ENCODE results near the gene CELF4.
A peak's percentile ranks its signal among the peaks of the same experiment; 100 is the strongest.

Gene CELF4

GRCh38 chr18:37316468-37316867, 249.1 kb downstream of the CELF4 start:
- no peak for DNase-seq (ENCODE audit: low spot score)

- DNase-seq (ENCODE audit: low spot score) = no peak
Measured at GRCh38 chr18:37315935-37316334, 249.7 kb downstream of the CELF4 start.

GRCh38 chr18:37314534-37314933, 251.1 kb downstream of the CELF4 start:
- no peak for DNase-seq (ENCODE audit: low spot score)

GRCh38 chr18:37313624-37314023, 252.0 kb downstream of the CELF4 start:
- DNase-seq (ENCODE audit: low spot score) = no peak

- DNase-seq (ENCODE audit: low spot score) = no peak
Measured at GRCh38 chr18:37309861-37310260, 255.7 kb downstream of the CELF4 start.

- DNase-seq (ENCODE audit: low spot score) = no peak
Measured at GRCh38 chr18:37309059-37309458, 256.5 kb downstream of the CELF4 start.

GRCh38 chr18:37307181-37307580, 258.4 kb downstream of the CELF4 start:
- no peak for DNase-seq (ENCODE audit: low spot score)

GRCh38 chr18:37306432-37306831, 259.2 kb downstream of the CELF4 start:
- DNase-seq (ENCODE audit: low spot score) = no peak

GRCh38 chr18:37305066-37305465, 260.5 kb downstream of the CELF4 start:
- no peak for DNase-seq (ENCODE audit: low spot score)

GRCh38 chr18:37304012-37304680, 261.5 kb downstream of the CELF4 start:
- DNase-seq (ENCODE audit: low spot score) = no peak

- DNase-seq (ENCODE audit: low spot score) = no peak
Measured at GRCh38 chr18:37303009-37303408, 262.6 kb downstream of the CELF4 start.

- no peak for DNase-seq (ENCODE audit: low spot score)
Measured at GRCh38 chr18:37302519-37302918, 263.1 kb downstream of the CELF4 start.

GRCh38 chr18:37299471-37300304, 265.9 kb downstream of the CELF4 start:
- DNase-seq (ENCODE audit: low spot score) = peak; percentile 85

GRCh38 chr18:37298816-37299215, 266.8 kb downstream of the CELF4 start:
- no peak for DNase-seq (ENCODE audit: low spot score)

- no peak for DNase-seq (ENCODE audit: low spot score)
Measured at GRCh38 chr18:37297106-37297505, 268.5 kb downstream of the CELF4 start.

- DNase-seq (ENCODE audit: low spot score) = no peak
Measured at GRCh38 chr18:37294951-37295350, 270.6 kb downstream of the CELF4 start.

GRCh38 chr18:37293359-37293758, 272.2 kb downstream of the CELF4 start:
- no peak for DNase-seq (ENCODE audit: low spot score)

- DNase-seq (ENCODE audit: low spot score) = no peak
Measured at GRCh38 chr18:37289423-37289822, 276.2 kb downstream of the CELF4 start.

GRCh38 chr18:37287601-37288000, 278.0 kb downstream of the CELF4 start:
- DNase-seq (ENCODE audit: low spot score) = no peak

- DNase-seq (ENCODE audit: low spot score) = no peak
Measured at GRCh38 chr18:37286801-37287200, 278.8 kb downstream of the CELF4 start.

GRCh38 chr18:37285825-37286224, 279.8 kb downstream of the CELF4 start:
- DNase-seq (ENCODE audit: low spot score) = no peak

GRCh38 chr18:37284260-37284659, 281.3 kb downstream of the CELF4 start:
- DNase-seq (ENCODE audit: low spot score) = no peak

GRCh38 chr18:37282386-37283037, 283.1 kb downstream of the CELF4 start:
- no peak for DNase-seq (ENCODE audit: low spot score)
